MM.1S (cell line): Measurements from ENCODE around the gene GID4.

Experiments used
- DNase-seq: peaks from one replicate; pipeline ENCODE4 v3.0.0-alpha.2; 2015
- H2AFZ ChIP-seq: fragments of 300-600 bp; sonication (generic); 2 replicates; pipeline ENCODE4 v1.6.0; 2016; ENCODE audit warnings: antibody characterized with exemption, low read length
- H3F3A ChIP-seq: fragments of 300-600 bp; sonication (generic); 2 replicates; pipeline ENCODE4 v1.6.1; 2016; ENCODE audit warnings: mild to moderate bottlenecking, antibody characterized with exemption, low read length, moderate library complexity, mixed read lengths; ENCODE audit not compliant: insufficient read depth
- H3K27ac ChIP-seq: fragments of 300-600 bp; sonication (generic); 2 replicates; pipeline ENCODE4 v1.5.1; 2016; ENCODE audit warnings: mild to moderate bottlenecking, low read length
- H3K27me3 ChIP-seq: fragments of 300-600 bp; sonication (generic); replicated peaks from 2 replicates; pipeline ENCODE4 v1.6.0; 2016; ENCODE audit warnings: low read length; ENCODE audit not compliant: insufficient read depth
- H3K36me3 ChIP-seq: fragments of 300-600 bp; sonication (generic); replicated peaks from 2 replicates; pipeline ENCODE4 v1.6.1; 2016; ENCODE audit warnings: mild to moderate bottlenecking, low read length, mixed read lengths; ENCODE audit not compliant: insufficient read depth
- H3K4me1 ChIP-seq: fragments of 300-600 bp; sonication (generic); 2 replicates; pipeline ENCODE4 v1.6.1; 2016; ENCODE audit warnings: low read length, mixed read lengths
- H3K4me2 ChIP-seq: fragments of 300-600 bp; sonication (generic); 2 replicates; pipeline ENCODE4 v1.6.0; 2016; ENCODE audit warnings: low read depth, low read length
- H3K4me3 ChIP-seq: fragments of 300-600 bp; sonication (generic); 2 replicates; pipeline ENCODE4 v1.5.1; 2016; ENCODE audit warnings: low read length, mixed read lengths
- H3K79me2 ChIP-seq: fragments of 300-600 bp; sonication (generic); 2 replicates; pipeline ENCODE4 v1.6.1; 2016; ENCODE audit warnings: mixed run types, low read length, mixed read lengths
- H3K9ac ChIP-seq: fragments of 300-600 bp; sonication (generic); 2 replicates; pipeline ENCODE4 v1.6.1; 2016; ENCODE audit warnings: low read length, mixed read lengths
- H3K9me2 ChIP-seq: fragments of 300-600 bp; sonication (generic); replicated peaks from 2 replicates; pipeline ENCODE4 v1.6.1; 2016; ENCODE audit warnings: mild to moderate bottlenecking, low read length, mixed read lengths; ENCODE audit not compliant: insufficient read depth
- H3K9me3 ChIP-seq: fragments of 300-600 bp; sonication (generic); replicated peaks from 2 replicates; pipeline ENCODE4 v1.6.1; 2016; ENCODE audit warnings: mild to moderate bottlenecking, low read length, mixed read lengths; ENCODE audit not compliant: insufficient read depth
- H4K20me1 ChIP-seq: fragments of 300-600 bp; sonication (generic); 2 replicates; pipeline ENCODE4 v1.6.1; 2016; ENCODE audit warnings: mild to moderate bottlenecking, low read length, moderate library complexity, mixed read lengths; ENCODE audit not compliant: insufficient read depth
- EZH2 ChIP-seq: fragments of 300-600 bp; sonication (generic); optimal IDR thresholded peaks from 2 replicates; pipeline ENCODE3; 2017; ENCODE audit warnings: low read depth, mild to moderate bottlenecking, antibody characterized with exemption, low read length, mixed read lengths
- EZH2phosphoT487 ChIP-seq: fragments of 300-600 bp; sonication (generic); IDR thresholded peaks from 2 replicates; pipeline ENCODE4 v1.6.1; 2018; ENCODE audit warnings: antibody characterized with exemption, low read length
- TF ChIP-seq, protein P1 (sequence below): fragments of 300-600 bp; sonication (generic); IDR thresholded peaks from 2 replicates; pipeline ENCODE4 v1.5.1; 2016; ENCODE audit warnings: antibody characterized with exemption, low read length, mixed read lengths

GID4 gene

DNA sequence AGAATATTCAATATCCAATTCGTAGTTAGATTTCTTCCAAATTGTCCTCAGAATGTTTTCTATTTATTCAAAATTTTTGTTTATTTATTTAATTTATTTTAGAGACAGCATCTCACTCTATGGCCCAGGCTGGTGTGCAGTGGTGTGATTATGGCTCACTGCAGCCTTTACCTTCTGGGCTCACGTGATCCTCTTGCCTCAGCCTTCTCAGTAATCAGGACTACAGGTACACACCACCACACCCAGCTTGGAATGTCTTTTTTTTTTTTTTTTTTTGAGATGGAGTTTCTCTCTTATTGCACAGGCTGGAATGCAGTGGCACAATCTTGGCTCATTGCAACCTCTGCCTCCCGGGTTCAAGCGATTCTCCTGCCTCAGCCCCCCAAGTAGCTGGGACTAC is 45.0 kb downstream of the GID4 start:
- Histone ChIP-seq H3K4me3 (no peak overlapping the region), H3K79me2 (peaks cover 16% of the 10 kb centered on the region), H3K9me2 (no peaks in the 10 kb centered on the region), H4K20me1 (no peaks in the 10 kb centered on the region), H3K9me3 (no peaks in the 10 kb centered on the region), H3K27me3 (no peaks in the 10 kb centered on the region), H3K4me2 (no peak overlapping the region), H3K36me3 (no peaks in the 10 kb centered on the region), H2AFZ (no peak overlapping the region), H3K9ac (no peak overlapping the region), H3F3A (no peaks in the 10 kb centered on the region), H3K27ac (no peak overlapping the region), H3K4me1 (peaks cover 6% of the 10 kb centered on the region)
- DNase-seq, result no peak
- TF ChIP-seq, protein P1, sequence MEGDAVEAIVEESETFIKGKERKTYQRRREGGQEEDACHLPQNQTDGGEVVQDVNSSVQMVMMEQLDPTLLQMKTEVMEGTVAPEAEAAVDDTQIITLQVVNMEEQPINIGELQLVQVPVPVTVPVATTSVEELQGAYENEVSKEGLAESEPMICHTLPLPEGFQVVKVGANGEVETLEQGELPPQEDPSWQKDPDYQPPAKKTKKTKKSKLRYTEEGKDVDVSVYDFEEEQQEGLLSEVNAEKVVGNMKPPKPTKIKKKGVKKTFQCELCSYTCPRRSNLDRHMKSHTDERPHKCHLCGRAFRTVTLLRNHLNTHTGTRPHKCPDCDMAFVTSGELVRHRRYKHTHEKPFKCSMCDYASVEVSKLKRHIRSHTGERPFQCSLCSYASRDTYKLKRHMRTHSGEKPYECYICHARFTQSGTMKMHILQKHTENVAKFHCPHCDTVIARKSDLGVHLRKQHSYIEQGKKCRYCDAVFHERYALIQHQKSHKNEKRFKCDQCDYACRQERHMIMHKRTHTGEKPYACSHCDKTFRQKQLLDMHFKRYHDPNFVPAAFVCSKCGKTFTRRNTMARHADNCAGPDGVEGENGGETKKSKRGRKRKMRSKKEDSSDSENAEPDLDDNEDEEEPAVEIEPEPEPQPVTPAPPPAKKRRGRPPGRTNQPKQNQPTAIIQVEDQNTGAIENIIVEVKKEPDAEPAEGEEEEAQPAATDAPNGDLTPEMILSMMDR, result no peak
- TF ChIP-seq EZH2, result no peak
- TF ChIP-seq EZH2phosphoT487, result no peak

DNA sequence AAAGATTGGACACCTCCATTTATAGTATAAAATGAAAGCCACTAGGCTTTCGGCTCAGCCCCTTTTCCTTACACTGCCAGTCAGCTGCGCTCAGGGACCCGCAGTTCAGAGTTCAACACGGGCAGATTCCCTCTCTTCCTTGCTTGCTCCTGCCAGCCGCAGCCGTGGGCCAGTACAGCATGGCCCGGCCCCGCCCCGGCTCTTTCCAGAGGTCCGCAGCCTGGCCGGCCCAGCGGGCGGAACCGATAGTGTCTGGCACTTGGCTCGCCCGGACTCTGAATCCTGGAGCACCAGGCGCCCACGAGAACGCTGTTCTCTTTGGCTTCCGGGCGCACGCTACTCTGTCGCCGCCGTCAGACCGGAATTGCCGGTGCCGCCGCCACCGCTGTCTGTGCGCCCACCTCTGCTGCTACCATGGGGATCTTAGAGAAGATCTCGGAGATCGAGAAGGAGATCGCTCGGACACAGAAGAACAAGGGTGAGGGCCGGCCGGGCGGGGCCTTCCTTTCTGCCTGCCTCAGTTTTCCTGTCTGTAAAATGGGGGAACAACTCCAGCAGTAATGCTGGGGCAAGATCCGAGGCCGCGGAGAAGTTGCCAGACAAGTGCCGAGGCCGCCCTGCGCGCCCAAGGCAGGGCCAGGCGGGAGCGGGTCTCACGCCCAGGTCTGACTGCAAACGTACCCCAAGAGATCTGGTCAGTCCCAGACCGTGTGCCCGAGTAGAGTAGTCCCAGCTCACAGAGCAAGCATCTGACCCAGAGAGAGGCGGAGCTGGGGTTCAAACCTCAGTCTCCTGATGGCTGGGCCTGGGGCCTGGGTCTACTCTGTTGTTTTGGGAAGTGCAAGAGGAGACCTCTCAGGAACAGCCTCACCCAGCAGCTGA is 48.6 kb downstream of the GID4 start, which contains the start of gene DRG2:
DRG2 (plus strand) TSS at position 339 of the 882 bp plus-strand sequence; CDS start at position 415, 76 bp downstream.
- peak within 1 kb of the TSS; percentile 6; the same call in 1 of the 2 replicates for H3K27ac ChIP-seq

DNA sequence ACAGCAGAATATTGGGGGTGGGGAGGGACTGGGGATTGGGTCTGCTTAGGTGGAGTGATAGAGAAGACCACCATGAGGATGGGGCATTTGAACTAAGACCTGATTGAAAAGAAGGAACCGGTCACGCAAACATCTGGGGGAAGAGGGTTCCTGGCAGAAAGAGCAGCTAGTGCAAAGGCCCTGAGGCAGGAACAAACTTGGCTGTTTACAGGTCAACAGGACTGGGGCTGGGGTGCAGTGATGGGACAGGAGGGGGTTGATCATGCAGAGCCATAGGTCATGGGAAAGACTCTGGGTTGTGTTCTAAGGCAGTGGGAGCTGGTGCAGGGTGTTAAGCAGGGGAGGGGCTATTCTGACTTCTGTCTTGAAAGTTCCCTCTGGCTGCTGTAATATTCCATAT is 50.4 kb downstream of the GID4 start:
- no peak overlapping the region for H3K4me2 ChIP-seq

More for the DNA sequence above, 48.6 kb downstream of the GID4 start, which contains the start of gene DRG2:
- H3K4me2 ChIP-seq, result peak within 1 kb of the TSS; percentile 93
- H2AFZ ChIP-seq, result peak within 1 kb of the TSS; percentile 99
- peaks cover 6% of the 10 kb centered on the region for H3K4me1 ChIP-seq
- H3K4me3 ChIP-seq, result peak within 1 kb of the TSS; percentile 92
- peak; percentile 86 for DNase-seq
- H3K9ac ChIP-seq, result peak within 1 kb of the TSS; percentile 90
- H3K9me2 ChIP-seq, result no peaks in the 10 kb centered on the region
- H3F3A ChIP-seq, result no peaks in the 10 kb centered on the region
- no peaks in the 10 kb centered on the region for H3K36me3 ChIP-seq
- no peaks in the 10 kb centered on the region for H3K27me3 ChIP-seq
- TF ChIP-seq EZH2phosphoT487 (no peak), EZH2 (no peak)
- TF ChIP-seq, protein P1, result no peak
- H4K20me1 ChIP-seq, result no peaks in the 10 kb centered on the region
- H3K9me3 ChIP-seq, result no peaks in the 10 kb centered on the region
- peaks cover 27% of the 10 kb centered on the region for H3K79me2 ChIP-seq

More for the DNA sequence above, 50.4 kb downstream of the GID4 start:
- Histone ChIP-seq H3F3A (no peaks in the 10 kb centered on the region), H3K9ac (no peak overlapping the region), H3K9me2 (no peaks in the 10 kb centered on the region), H3K9me3 (no peaks in the 10 kb centered on the region), H3K36me3 (no peaks in the 10 kb centered on the region), H3K79me2 (peaks cover 27% of the 10 kb centered on the region), H3K4me1 (peaks cover 6% of the 10 kb centered on the region), H3K27me3 (no peaks in the 10 kb centered on the region), H3K4me3 (no peak overlapping the region), H4K20me1 (no peaks in the 10 kb centered on the region), H2AFZ (no peak overlapping the region), H3K27ac (no peak overlapping the region)
- TF ChIP-seq, protein P1, result no peak
- no peak for DNase-seq
